ENCODE measurements around the gene TXNRD1. TPM values are rescaled to one million over a fixed set of nuclear protein-coding genes. Genes with fewer than 3 reads are reported as not detected.
A peak's percentile ranks its signal among the peaks of the same experiment; 100 is the strongest.

The TXNRD1 gene
- total and polyA plus RNA-seq, 7 experiments from 2014 or later = 19.1 to 73.5 (median 35.6) TPM

GRCh38 chr12:104357421-104357952 is 141.9 kb downstream of the TXNRD1 start:
- no peaks in the 10 kb centered on the region for H3K27me3 Mint-ChIP-seq
- Histone ChIP-seq H3K9me3 (ENCODE audit: control insufficient read depth in 2 of 3, low read length in 3 of 3) (no peaks in the 10 kb centered on the region), H3K4me3 (ENCODE audit: low read length) (no peak overlapping the region), H3K36me3 (ENCODE audit: control insufficient read depth in 2 of 3, insufficient read depth in 3 of 3, low read length in 3 of 3) (no peaks in the 10 kb centered on the region), H3K4me1 (ENCODE audit: control insufficient read depth in 2 of 2, insufficient read depth in 2 of 2, low read length in 2 of 2) (no peaks in the 10 kb centered on the region), H3K27me3 (ENCODE audit: control insufficient read depth in 2 of 2, insufficient read depth in 2 of 2, low read length in 2 of 2) (no peaks in the 10 kb centered on the region), H3K27ac (ENCODE audit: low read depth, low read length) (no peak overlapping the region)
- no peak for ATAC-seq
- CTCF ChIA-PET = interaction anchor here (0.7 to 1.6 kb wide), 4 partner anchors 16 to 1922 kb away, joined by 3 to 5 read pairs (median 4); partner anchors contain the start of gene TXNRD1
- H3K9me3 Mint-ChIP-seq = no peaks in the 10 kb centered on the region
- intact Hi-C loops (cut with micrococcal nuclease) = loop anchor here in 1 of 2 donors (5.0 kb wide), 2 partner anchors 70 to 480 kb away; no protein-coding TSS in a partner anchor
- POLR2A ChIA-PET = no interaction called here
- DNase-seq = no peak
- H3K4me3 Mint-ChIP-seq = no peak overlapping the region
- peaks cover 0 to 13% (median 0%) of the 10 kb centered on the region in 7 donors for H3K4me1 Mint-ChIP-seq
- peak overlapping the region in 2 of 9 donors; percentile 5 to 19 for H3K27ac Mint-ChIP-seq
- peaks cover 0 to 2% (median 0%) of the 10 kb centered on the region in 5 donors for H3K36me3 Mint-ChIP-seq

GRCh38 chr12:104358353-104359003 is 142.9 kb downstream of the TXNRD1 start:
- POLR2A ChIA-PET = interaction anchor here (1.0 kb wide), 1 partner anchor 69 kb away, joined by 3 read pairs; no protein-coding TSS in a partner anchor
- peaks cover 0 to 2% (median 0%) of the 10 kb centered on the region in 5 donors for H3K36me3 Mint-ChIP-seq
- no peaks in the 10 kb centered on the region for H3K4me1 ChIP-seq (ENCODE audit: control insufficient read depth in 2 of 2, insufficient read depth in 2 of 2, low read length in 2 of 2)

GRCh38 chr12:104359216-104359615 is 143.6 kb downstream of the TXNRD1 start:
- H3K27me3 ChIP-seq (ENCODE audit: control insufficient read depth in 2 of 2, insufficient read depth in 2 of 2, low read length in 2 of 2) = no peaks in the 10 kb centered on the region
- peaks cover 0 to under 1% (median 0%) of the 10 kb centered on the region in 5 donors for H3K36me3 Mint-ChIP-seq
- no peaks in the 10 kb centered on the region for H3K4me1 ChIP-seq (ENCODE audit: control insufficient read depth in 2 of 2, insufficient read depth in 2 of 2, low read length in 2 of 2)
- H3K4me3 ChIP-seq (ENCODE audit: low read length) = no peak overlapping the region
- H3K9me3 Mint-ChIP-seq = no peaks in the 10 kb centered on the region
- peaks cover 0 to 13% (median 0%) of the 10 kb centered on the region in 7 donors for H3K4me1 Mint-ChIP-seq
- POLR2A ChIA-PET = no interaction called here
- ATAC-seq (no peak), DNase-seq (no peak)
- no peaks in the 10 kb centered on the region for H3K9me3 ChIP-seq (ENCODE audit: control insufficient read depth in 2 of 3, low read length in 3 of 3)
- no peak overlapping the region for H3K4me3 Mint-ChIP-seq
- no peaks in the 10 kb centered on the region for H3K36me3 ChIP-seq (ENCODE audit: control insufficient read depth in 2 of 3, insufficient read depth in 3 of 3, low read length in 3 of 3)
- intact Hi-C loops (cut with micrococcal nuclease) = loop anchor here (2.0 to 5.0 kb wide), 4 partner anchors 72 to 482 kb away; no protein-coding TSS in a partner anchor
- no peak overlapping the region for H3K27ac ChIP-seq (ENCODE audit: low read depth, low read length)
- CTCF ChIA-PET = interaction anchor here (0.6 to 1.8 kb wide), 7 partner anchors 20 to 631 kb away, joined by 3 to 8 read pairs (median 4); no protein-coding TSS in a partner anchor
- no peak overlapping the region for H3K27ac Mint-ChIP-seq
- no peaks in the 10 kb centered on the region for H3K27me3 Mint-ChIP-seq

More at GRCh38 chr12:104358353-104359003, 142.9 kb downstream of the TXNRD1 start:
- DNase-seq (peak; percentile 33 to 73 (median 63)), ATAC-seq (peak; percentile 97)
- Mint-ChIP-seq H3K27me3 (no peaks in the 10 kb centered on the region), H3K27ac (no peak overlapping the region), H3K4me3 (no peak overlapping the region), H3K9me3 (no peaks in the 10 kb centered on the region), H3K4me1 (peaks cover 0 to 13% (median 0%) of the 10 kb centered on the region in 7 donors)
- CTCF ChIA-PET = interaction anchor here (0.6 to 1.8 kb wide), 15 partner anchors 9 to 632 kb away, joined by 3 to 8 read pairs (median 4); partner anchors contain the start of gene TXNRD1
- no peak overlapping the region for H3K4me3 ChIP-seq (ENCODE audit: low read length)
- intact Hi-C loops (cut with micrococcal nuclease) = loop anchor here (1.0 to 5.0 kb wide), 9 partner anchors 55 to 481 kb away; partner anchors contain the start of genes TXNRD1 (in 2 of the 2), EID3 (in 1 of the 2) and NFYB (in 1 of the 2)
- no peaks in the 10 kb centered on the region for H3K9me3 ChIP-seq (ENCODE audit: control insufficient read depth in 2 of 3, low read length in 3 of 3)
- no peak overlapping the region for H3K27ac ChIP-seq (ENCODE audit: low read depth, low read length)
- H3K36me3 ChIP-seq (ENCODE audit: control insufficient read depth in 2 of 3, insufficient read depth in 3 of 3, low read length in 3 of 3) = no peaks in the 10 kb centered on the region
- no peaks in the 10 kb centered on the region for H3K27me3 ChIP-seq (ENCODE audit: control insufficient read depth in 2 of 2, insufficient read depth in 2 of 2, low read length in 2 of 2)

- CTCF ChIA-PET = interaction anchor here (0.6 to 1.3 kb wide), 3 partner anchors 19 to 682 kb away, joined by 3 to 5 read pairs (median 3); no protein-coding TSS in a partner anchor
- H3K9me3 ChIP-seq (ENCODE audit: control insufficient read depth in 2 of 3, low read length in 3 of 3) = no peaks in the 10 kb centered on the region
Measured at GRCh38 chr12:104360157-104360556, 144.6 kb downstream of the TXNRD1 start.

GRCh38 chr12:104360983-104361707 is 145.6 kb downstream of the TXNRD1 start:
- ChIA-PET POLR2A (no interaction called here), CTCF (interaction anchor here (0.6 to 1.6 kb wide), 6 partner anchors 9 to 218 kb away, joined by 3 read pairs; no protein-coding TSS in a partner anchor)
- intact Hi-C loops (cut with micrococcal nuclease) = no loop called here
- Histone ChIP-seq H3K4me1 (ENCODE audit: control insufficient read depth in 2 of 2, insufficient read depth in 2 of 2, low read length in 2 of 2) (no peaks in the 10 kb centered on the region), H3K9me3 (ENCODE audit: control insufficient read depth in 2 of 3, low read length in 3 of 3) (no peaks in the 10 kb centered on the region), H3K36me3 (ENCODE audit: control insufficient read depth in 2 of 3, insufficient read depth in 3 of 3, low read length in 3 of 3) (no peaks in the 10 kb centered on the region), H3K27ac (ENCODE audit: low read depth, low read length) (no peak overlapping the region), H3K27me3 (ENCODE audit: control insufficient read depth in 2 of 2, insufficient read depth in 2 of 2, low read length in 2 of 2) (no peaks in the 10 kb centered on the region), H3K4me3 (ENCODE audit: low read length) (no peak overlapping the region)
- no peaks in the 10 kb centered on the region for H3K9me3 Mint-ChIP-seq
- ATAC-seq (no peak), DNase-seq (no peak)
- peaks cover 0 to 13% (median 0%) of the 10 kb centered on the region in 7 donors for H3K4me1 Mint-ChIP-seq
- no peaks in the 10 kb centered on the region for H3K36me3 Mint-ChIP-seq
- no peak overlapping the region for H3K4me3 Mint-ChIP-seq
- no peak overlapping the region for H3K27ac Mint-ChIP-seq
- H3K27me3 Mint-ChIP-seq = no peaks in the 10 kb centered on the region

More at GRCh38 chr12:104360157-104360556, 144.6 kb downstream of the TXNRD1 start:
- POLR2A ChIA-PET = no interaction called here
- DNase-seq (no peak), ATAC-seq (no peak)
- no peak overlapping the region for H3K4me3 ChIP-seq (ENCODE audit: low read length)
- intact Hi-C loops (cut with micrococcal nuclease) = no loop called here
- no peaks in the 10 kb centered on the region for H3K36me3 Mint-ChIP-seq
- H3K27me3 Mint-ChIP-seq = no peaks in the 10 kb centered on the region
- H3K4me1 ChIP-seq (ENCODE audit: control insufficient read depth in 2 of 2, insufficient read depth in 2 of 2, low read length in 2 of 2) = no peaks in the 10 kb centered on the region
- H3K27ac Mint-ChIP-seq = no peak overlapping the region
- no peaks in the 10 kb centered on the region for H3K36me3 ChIP-seq (ENCODE audit: control insufficient read depth in 2 of 3, insufficient read depth in 3 of 3, low read length in 3 of 3)
- H3K27ac ChIP-seq (ENCODE audit: low read depth, low read length) = no peak overlapping the region
- H3K4me1 Mint-ChIP-seq = peaks cover 0 to 13% (median 0%) of the 10 kb centered on the region in 7 donors
- no peaks in the 10 kb centered on the region for H3K27me3 ChIP-seq (ENCODE audit: control insufficient read depth in 2 of 2, insufficient read depth in 2 of 2, low read length in 2 of 2)
- H3K4me3 Mint-ChIP-seq = no peak overlapping the region
- no peaks in the 10 kb centered on the region for H3K9me3 Mint-ChIP-seq

- no peaks in the 10 kb centered on the region for H3K27me3 Mint-ChIP-seq
- no peaks in the 10 kb centered on the region for H3K4me1 Mint-ChIP-seq
- Histone ChIP-seq H3K36me3 (ENCODE audit: control insufficient read depth in 2 of 3, insufficient read depth in 3 of 3, low read length in 3 of 3) (no peaks in the 10 kb centered on the region), H3K9me3 (ENCODE audit: control insufficient read depth in 2 of 3, low read length in 3 of 3) (peaks cover 0 to 11% (median 0%) of the 10 kb centered on the region in 3 experiments), H3K4me1 (ENCODE audit: control insufficient read depth in 2 of 2, insufficient read depth in 2 of 2, low read length in 2 of 2) (no peaks in the 10 kb centered on the region), H3K4me3 (ENCODE audit: low read length) (no peak overlapping the region), H3K27ac (ENCODE audit: low read depth, low read length) (no peak overlapping the region), H3K27me3 (ENCODE audit: control insufficient read depth in 2 of 2, insufficient read depth in 2 of 2, low read length in 2 of 2) (no peaks in the 10 kb centered on the region)
- no peak overlapping the region for H3K4me3 Mint-ChIP-seq
- DNase-seq (no peak), ATAC-seq (no peak)
- peaks cover 0 to 21% (median 5%) of the 10 kb centered on the region in 11 donors for H3K9me3 Mint-ChIP-seq
- H3K36me3 Mint-ChIP-seq = peaks cover 0 to 4% (median 0%) of the 10 kb centered on the region in 5 donors
- H3K27ac Mint-ChIP-seq = no peak overlapping the region
- ChIA-PET POLR2A (no interaction called here), CTCF (interaction anchor here (0.7 to 1.0 kb wide), 2 partner anchors 15 to 52 kb away, joined by 4 read pairs; no protein-coding TSS in a partner anchor)
- intact Hi-C loops (cut with micrococcal nuclease) = no loop called here
Measured at GRCh38 chr12:104365921-104366410, 150.4 kb downstream of the TXNRD1 start.

Data from naive thymus-derived CD4-positive, alpha-beta T cell (primary cell).